WERI-Rb-1 (cell line): ENCODE results near the gene KCNJ2.

Source experiments
- DNase-seq: peaks from one replicate; pipeline ENCODE4 v3.0.0-alpha.2; 2020
- H3K27ac ChIP-seq: fragments of 250-450 bp; sonication (Bioruptor Pico); 2 replicates; pipeline ENCODE4 v1.5.1; 2020; ENCODE audit warnings: mild to moderate bottlenecking, moderate library complexity
- H3K27me3 ChIP-seq: fragments of 250-450 bp; sonication (Bioruptor Pico); 2 replicates; pipeline ENCODE4 v1.5.1; 2021; ENCODE audit warnings: mild to moderate bottlenecking, low read depth, moderate library complexity; ENCODE audit not compliant: insufficient read depth, severe bottlenecking
- H3K36me3 ChIP-seq: fragments of 250-450 bp; sonication (Bioruptor Pico); 2 replicates; pipeline ENCODE4 v1.5.1; 2020; ENCODE audit warnings: mild to moderate bottlenecking, moderate library complexity
- H3K4me3 ChIP-seq: 2 replicates; pipeline ENCODE4 v1.5.1; 2011; ENCODE audit warnings: low read depth, mild to moderate bottlenecking, control low read depth, low read length
- H3K9me3 ChIP-seq: fragments of 250-450 bp; sonication (Bioruptor Pico); 2 replicates; pipeline ENCODE4 v1.5.1; 2021; ENCODE audit warnings: mild to moderate bottlenecking, moderate library complexity; ENCODE audit not compliant: severe bottlenecking
- CTCF ChIP-seq: IDR thresholded peaks from 2 replicates; pipeline ENCODE4 v1.5.1; 2011; ENCODE audit warnings: low read depth, mild to moderate bottlenecking, control low read depth, inconsistent platforms, low read length

Gene KCNJ2

GRCh38 chr17:70124723-70125122 is 44.6 kb upstream of the KCNJ2 start:
- Histone ChIP-seq H3K36me3 (no peaks in the 10 kb centered on the region), H3K4me3 (no peak overlapping the region), H3K27me3 (no peaks in the 10 kb centered on the region), H3K27ac (no peak overlapping the region), H3K9me3 (peaks cover 3% of the 10 kb centered on the region)
- no peak for DNase-seq
- TF ChIP-seq CTCF: no peak

- Histone ChIP-seq H3K27ac (no peak overlapping the region), H3K4me3 (no peak overlapping the region), H3K27me3 (no peaks in the 10 kb centered on the region), H3K36me3 (no peaks in the 10 kb centered on the region), H3K9me3 (peaks cover 7% of the 10 kb centered on the region)
- DNase-seq: no peak
- no peak for TF ChIP-seq CTCF
Observed at GRCh38 chr17:70127221-70127873, 42.0 kb upstream of the KCNJ2 start.

GRCh38 chr17:70128727-70129238 is 40.5 kb upstream of the KCNJ2 start:
- TF ChIP-seq CTCF: no peak
- H3K9me3 ChIP-seq: peaks cover 9% of the 10 kb centered on the region
- H3K27ac ChIP-seq: no peak overlapping the region
- H3K27me3 ChIP-seq: no peaks in the 10 kb centered on the region
- H3K36me3 ChIP-seq: no peaks in the 10 kb centered on the region
- H3K4me3 ChIP-seq: no peak overlapping the region
- DNase-seq: no peak

- Histone ChIP-seq H3K27ac (no peak overlapping the region), H3K36me3 (no peaks in the 10 kb centered on the region), H3K4me3 (no peak overlapping the region), H3K27me3 (no peaks in the 10 kb centered on the region), H3K9me3 (peaks cover 9% of the 10 kb centered on the region)
- TF ChIP-seq CTCF: no peak
- DNase-seq: no peak
Observed at GRCh38 chr17:70130289-70130688, 39.0 kb upstream of the KCNJ2 start.

GRCh38 chr17:70132505-70132904 is 36.8 kb upstream of the KCNJ2 start:
- H3K27ac ChIP-seq: no peak overlapping the region
- H3K9me3 ChIP-seq: peaks cover 9% of the 10 kb centered on the region
- H3K4me3 ChIP-seq: no peak overlapping the region
- DNase-seq: no peak
- H3K27me3 ChIP-seq: no peaks in the 10 kb centered on the region
- no peak for TF ChIP-seq CTCF
- no peaks in the 10 kb centered on the region for H3K36me3 ChIP-seq

- no peak overlapping the region for H3K4me3 ChIP-seq
Observed at GRCh38 chr17:70134042-70134441, 35.3 kb upstream of the KCNJ2 start.

More at GRCh38 chr17:70134042-70134441, 35.3 kb upstream of the KCNJ2 start:
- no peak for TF ChIP-seq CTCF
- Histone ChIP-seq H3K9me3 (peaks cover 6% of the 10 kb centered on the region), H3K27ac (no peak overlapping the region), H3K27me3 (no peaks in the 10 kb centered on the region), H3K36me3 (no peaks in the 10 kb centered on the region)
- DNase-seq: no peak
